GM18873 (cell line): Measurements from ENCODE around the gene ITIH1.
"Not testable (repeated sequence)": the region's sequence is repeated elsewhere in the genome, so short reads cannot be mapped to it uniquely, and the experiment has no call there.

Source experiments
- ATAC-seq: cut with Tn5 transposase; IDR thresholded peaks from one replicate; pipeline ENCODE4 v1.9.1; 2021; ENCODE audit warnings: mild to moderate bottlenecking, moderate library complexity, moderate number of reproducible peaks; ENCODE audit not compliant: unreplicated experiment, low FRiP score

The ITIH1 gene

DNA sequence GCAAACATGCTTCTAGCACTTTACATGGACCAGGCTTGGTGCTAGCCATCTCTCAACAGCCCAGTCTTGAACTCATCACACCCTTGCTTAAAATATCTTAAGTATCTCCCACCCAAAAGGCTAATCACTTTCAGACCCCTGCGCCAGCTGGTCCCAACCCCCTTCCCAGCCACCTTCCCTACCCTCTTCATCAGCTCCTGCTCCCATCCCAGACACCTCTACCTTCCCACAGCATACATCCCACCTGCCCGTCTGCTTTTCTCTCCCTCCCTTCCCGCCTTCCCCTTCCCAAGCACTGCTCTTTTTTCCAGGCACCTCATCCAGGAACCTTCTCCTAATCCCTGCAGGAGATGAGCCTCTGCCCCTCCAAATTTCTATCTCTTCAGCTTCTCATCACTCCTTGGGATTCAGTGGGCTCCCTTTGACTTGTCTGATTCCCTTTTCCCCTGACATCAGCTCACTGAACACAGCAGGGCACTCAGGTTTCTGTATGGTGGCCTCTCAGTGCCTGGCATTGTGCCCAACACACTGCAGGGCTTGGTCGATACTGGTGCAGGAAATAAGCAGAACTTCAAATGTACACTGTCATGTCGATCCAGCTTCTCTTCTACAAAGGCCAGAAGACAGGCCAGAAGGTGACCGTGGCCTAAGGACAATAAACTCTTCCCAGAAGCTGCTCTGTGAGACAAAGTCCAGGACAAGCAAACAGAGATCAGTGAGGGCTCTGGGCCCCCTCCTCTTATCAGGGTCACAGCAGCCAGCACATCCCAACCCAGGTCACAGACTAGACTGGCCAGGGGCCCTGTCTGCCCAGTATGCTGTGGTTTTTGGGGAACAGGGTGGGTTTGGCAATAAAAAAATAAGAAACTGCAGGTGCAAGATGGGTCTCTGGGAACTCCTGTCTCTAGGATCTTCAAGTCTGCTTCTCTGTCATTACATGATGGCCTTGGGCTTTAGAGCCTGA, 2.2 kb upstream of the ITIH1 start:
- no peak for ATAC-seq

DNA sequence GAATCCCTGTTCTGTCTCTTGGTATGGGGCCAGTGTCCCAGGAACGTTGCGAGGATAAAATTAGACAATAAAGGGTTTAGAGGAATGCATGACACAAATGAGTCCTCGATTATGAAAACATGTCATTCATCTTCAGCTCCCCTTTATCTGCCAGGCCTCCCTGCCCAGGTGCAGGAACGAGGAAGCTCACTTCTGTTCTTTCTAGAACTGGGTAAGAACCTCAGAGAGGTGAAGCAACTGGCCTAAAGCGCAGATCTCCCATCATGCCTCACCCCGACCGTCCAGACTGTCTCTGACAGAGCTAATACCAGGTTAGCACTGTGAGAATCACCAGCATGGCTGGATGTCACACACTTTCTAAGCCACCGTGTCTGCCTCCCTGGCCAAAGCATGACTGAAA, 1.5 kb upstream of the ITIH1 start:
- ATAC-seq: no peak

DNA sequence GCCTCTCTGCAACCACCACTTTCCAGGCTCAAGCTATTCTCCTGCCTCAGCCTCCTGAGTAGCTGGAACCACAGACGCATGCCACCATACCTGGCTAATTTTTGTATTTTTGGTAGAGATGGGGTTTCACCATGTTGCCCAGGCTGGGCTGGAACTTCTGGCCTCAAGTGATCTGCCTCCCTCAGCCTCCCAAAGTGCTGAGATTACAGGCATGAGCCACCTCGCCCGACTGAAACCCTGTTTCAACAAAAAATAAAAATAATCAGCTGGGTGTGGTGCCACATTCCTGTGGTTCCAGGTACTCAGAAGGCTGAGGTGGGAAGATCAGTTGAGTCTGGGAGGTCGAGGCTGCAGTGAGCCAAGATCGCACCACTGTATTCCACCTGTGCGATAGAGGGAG, 913 bp upstream of the ITIH1 start:
- not testable (repeated sequence) for ATAC-seq

DNA sequence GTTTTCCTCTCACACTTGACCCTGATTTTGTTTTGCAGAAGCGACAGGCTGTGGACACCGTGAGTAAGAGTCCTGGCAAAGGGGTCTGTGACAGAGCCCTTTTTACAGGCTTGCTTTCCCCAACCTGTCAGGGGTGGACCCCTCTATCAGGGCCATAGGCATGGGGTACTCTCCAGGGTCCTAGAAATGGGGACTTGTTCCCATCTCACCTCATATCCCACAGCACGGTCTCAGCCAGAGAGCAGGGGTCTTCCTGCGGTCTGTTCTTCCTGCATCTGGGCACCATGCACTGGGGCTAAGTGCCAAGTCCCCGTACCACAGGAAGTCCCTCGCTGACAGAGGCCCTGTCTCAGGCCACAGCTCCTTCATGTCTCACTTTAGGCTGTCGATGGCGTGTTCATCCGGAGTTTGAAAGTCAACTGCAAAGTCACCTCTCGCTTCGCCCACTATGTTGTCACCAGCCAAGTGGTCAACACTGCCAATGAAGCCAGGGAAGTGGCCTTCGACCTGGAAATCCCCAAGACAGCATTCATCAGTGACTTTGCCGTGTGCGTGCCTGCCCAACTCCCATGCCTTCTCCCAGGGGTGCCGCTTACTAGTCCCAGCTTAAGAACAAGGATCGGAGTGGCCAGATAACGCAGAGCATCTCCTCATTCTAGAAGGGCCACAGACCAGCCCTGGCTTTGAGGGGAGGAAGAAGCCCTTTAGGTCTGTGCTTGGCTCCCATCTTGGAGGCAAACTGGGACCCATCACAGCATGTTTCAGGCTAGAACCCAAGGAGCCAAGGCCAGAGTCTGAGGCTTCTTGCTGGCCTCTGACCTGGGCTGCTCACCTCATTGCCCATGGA, 783 bp downstream of the ITIH1 start:
- no peak for ATAC-seq

DNA sequence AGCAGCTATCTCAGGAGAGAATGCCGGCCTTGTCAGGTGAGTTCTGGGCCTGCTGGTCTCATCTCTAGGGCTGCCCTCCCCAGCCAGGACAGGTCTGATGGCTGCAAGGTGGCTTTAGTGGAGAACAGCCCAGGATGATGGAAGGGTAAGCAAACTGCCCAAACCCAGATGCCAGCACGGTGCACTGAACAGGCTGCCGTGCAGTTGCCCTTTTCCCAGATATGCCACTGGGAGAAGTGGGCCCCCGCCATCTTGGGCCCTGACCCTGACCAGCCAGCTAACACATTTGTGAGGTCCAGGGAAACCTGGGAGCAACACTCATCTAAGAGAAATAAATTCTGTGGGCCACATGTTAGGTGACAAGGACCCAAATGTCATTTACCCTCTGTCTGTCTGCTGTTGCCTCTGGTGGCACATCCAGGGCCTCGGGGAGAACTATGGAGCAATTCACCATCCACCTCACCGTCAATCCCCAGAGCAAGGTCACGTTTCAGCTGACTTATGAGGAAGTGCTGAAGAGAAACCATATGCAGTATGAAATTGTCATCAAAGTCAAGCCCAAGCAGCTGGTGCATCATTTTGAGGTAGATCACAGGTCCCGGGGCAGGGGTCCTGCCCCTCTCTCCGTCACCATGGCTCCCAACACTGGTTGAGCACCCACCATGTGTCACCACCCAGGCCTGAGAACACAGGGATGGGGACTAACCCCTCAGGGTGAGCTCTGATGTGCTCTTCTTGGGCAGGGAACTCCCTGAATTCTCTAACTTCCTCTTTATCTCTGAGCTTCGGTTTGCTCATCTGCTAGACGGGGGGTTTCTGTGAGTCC, 1.8 kb downstream of the ITIH1 start:
- no peak for ATAC-seq

DNA sequence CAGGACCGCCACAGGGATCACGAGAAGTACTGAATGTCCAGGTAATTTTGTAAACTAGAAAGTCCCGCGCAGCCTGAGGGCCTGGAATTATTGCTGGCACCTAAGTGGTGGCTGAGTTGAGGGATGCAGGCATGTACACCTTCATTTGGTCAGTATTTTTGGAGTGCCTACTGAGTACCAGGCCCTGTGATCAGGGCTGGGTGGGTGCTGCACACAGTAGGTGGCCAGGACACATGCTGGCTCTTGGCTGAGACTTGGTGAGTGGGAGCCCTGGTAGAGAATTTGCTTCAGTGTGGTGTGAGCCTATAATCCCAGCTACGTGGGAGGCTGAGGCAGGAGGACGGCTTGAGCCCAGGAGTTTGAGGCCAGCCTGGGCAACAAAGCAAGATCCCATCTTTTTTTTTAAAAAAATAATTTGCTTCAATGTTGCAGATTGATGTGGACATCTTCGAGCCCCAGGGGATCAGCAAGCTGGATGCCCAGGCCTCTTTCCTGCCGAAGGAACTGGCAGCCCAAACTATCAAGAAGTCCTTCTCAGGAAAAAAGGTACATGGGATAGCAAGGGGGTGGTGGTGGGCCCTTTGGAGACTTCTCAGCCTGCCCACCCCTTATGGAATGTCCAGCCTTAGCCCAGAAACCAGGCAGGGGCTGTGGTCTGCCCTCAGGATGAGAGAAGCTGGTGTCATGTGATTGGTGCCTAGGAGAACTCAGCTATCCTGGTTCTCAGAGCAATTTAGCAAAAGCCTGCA, 2.6 kb downstream of the ITIH1 start:
- no peak for ATAC-seq

DNA sequence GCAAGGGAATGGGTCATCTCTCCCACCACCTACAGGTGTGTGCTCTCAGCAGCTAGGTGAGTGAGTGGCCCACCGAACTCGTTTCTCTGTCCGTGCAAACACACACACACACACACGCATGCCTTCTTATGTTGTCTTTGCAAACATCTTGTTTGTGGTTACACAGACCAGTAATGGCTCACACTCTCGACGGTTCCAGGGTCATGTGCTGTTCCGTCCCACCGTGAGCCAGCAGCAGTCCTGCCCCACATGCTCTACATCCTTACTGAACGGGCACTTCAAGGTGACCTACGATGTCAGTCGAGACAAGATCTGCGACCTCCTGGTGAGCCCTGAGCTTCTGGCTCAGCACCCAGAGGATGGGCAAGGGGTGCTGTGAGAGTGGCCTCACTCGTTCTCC, 4.3 kb downstream of the ITIH1 start:
- ATAC-seq: no peak

DNA sequence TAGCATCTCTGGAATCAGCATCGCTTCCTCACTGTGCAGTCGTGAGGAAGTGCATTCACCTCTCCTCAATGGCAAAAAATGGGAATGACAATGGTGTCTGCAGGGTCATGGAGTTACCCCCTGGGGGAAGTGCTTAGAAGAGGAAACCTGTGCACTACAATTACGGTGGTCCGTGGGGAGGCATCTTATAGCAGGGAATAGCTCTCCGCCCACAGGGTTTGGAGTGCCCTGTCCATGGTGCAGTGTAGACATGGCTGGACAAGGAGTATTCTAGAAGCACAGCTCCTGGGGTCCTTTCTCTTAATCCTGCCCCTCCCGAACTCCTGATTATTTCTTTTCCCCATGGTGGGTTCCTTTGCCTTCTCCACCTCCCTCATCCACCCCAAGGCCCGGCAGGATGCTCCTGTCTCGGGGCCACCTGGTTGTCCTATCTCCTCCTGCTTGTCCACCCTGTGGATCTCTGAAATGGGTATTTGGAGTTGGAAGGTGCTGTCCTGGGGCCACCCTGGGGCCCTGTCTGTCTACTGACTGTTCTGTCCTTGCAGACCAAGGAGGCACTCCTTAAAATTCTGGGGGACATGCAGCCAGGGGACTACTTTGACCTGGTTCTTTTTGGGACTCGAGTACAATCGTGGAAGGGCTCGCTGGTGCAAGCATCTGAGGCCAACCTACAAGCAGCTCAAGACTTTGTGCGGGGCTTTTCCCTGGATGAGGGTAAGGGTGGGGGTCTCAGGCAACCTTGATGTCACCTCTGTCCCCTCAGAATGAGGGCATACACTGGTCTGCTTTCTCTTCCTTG, 5.2 kb downstream of the ITIH1 start:
- no peak for ATAC-seq

DNA sequence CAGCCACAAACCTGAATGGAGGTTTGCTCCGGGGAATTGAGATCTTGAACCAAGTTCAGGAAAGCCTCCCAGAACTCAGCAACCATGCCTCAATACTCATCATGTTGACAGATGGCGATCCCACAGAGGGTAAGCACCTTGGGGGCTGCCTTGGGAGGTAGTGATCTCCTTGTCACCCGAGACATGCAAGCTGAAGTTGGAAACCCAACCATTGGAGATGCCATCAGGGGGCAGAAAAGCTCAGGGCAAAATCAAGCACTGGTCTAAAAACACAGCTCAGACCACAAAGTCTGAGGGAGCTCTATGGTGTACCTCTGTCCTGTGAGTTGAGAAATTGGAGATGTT, 5.8 kb downstream of the ITIH1 start:
- ATAC-seq: no peak

DNA sequence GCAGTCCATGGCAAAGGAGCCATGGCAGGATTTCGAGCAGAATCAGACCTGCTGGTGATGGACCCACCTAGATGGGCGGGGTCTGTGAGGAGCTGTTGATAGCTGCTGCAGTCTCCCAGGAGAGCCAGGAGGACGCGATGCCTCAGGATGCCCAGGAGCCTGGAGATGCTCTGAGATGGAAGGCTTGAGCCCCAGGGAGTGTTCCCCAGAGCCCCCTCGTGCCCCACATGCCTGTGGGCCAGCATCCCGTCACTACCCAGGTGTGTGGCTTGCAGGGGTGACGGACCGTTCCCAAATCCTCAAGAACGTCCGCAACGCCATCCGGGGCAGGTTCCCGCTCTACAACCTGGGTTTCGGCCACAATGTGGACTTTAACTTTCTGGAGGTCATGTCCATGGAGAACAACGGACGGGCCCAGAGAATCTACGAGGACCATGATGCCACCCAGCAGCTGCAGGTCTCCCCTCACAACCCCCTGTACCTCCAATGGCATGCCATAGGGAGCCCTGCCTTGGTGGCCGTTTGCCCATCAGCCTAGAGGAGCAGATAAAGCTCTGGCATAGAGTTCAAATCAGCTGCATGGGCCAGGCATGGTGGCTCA, 6.7 kb downstream of the ITIH1 start:
- ATAC-seq: no peak

DNA sequence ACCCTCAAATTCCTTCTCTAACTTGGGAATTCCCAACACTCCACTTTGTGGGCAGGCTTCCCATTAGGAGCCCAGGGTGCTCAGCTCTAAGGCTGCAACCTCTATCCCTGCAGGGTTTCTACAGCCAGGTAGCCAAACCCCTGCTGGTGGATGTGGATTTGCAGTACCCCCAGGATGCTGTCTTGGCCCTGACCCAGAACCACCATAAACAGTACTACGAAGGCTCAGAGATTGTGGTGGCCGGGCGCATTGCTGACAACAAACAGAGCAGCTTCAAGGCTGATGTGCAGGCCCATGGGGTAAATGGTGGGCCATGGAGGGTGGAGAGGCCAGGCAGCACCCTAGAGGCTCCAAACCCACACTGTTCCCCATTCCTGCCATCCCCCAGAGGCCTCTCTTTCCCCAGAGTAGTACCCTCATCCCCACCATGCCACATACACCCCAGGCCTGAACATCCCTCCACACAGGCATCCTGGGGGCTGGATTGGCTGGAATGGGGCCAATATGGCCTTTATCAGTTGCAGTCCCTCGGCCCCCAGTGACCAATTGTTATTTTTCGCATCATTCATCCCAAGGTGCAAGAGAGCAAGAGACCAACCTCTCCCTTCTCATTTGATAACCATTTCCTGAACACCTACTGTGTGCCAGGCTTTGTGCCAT, 7.7 kb downstream of the ITIH1 start:
- ATAC-seq: no peak

DNA sequence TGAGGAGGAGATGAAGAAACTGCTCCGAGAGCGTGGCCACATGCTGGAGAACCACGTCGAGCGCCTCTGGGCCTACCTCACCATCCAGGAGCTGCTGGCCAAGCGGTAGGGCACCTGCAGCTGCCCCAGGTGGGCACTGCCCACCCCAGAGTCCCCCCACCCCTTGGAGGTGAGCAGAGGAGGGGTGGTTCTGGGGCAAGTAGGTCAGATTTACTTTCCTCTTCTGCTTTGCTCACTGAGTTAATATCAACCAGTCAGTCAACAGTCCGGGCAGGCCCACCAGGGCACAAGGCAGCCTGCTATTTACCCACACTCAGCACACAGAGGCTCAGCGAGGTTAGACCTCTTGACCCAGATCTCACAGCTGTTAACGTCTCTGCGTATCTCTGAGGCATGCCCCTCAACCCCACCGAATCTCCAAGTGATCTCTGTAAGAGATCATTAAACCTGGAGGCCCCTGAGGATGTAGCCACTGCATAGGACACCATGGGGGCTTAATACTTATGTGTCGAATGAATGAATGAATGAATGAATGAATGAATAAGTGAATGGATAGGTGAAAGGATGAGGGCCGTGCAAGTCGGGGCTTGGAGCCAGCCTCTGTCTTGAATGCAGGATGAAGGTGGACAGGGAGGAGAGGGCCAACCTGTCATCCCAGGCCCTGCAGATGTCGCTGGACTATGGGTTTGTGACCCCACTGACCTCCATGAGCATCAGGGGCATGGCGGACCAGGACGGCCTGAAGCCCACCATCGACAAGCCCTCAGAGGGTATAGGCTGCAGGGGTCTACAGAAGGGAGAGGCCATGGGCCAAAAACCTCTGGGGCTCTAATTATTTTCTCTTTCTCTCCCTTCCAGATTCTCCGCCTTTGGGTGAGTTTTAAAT, 9.2 kb downstream of the ITIH1 start:
- ATAC-seq: no peak

DNA sequence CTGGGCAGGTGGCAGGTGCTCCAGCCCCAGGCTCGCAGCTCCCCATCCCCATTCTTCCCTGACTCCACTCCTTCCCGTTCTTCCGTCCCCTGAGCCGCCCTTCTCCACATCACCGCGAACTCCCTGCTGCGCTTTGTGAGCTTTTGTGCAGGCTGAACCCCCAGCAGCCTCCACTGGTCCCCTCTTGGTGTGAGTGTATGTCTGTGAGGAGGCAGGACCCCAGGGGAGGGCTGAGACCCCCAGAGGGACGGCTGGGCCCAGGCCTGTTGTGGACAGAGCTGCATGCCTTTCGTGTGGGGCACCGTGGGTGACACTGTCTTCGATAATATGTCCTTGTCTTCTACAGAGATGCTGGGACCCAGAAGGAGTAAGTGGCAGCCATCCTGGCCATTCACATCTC, 9.8 kb downstream of the ITIH1 start:
- no peak for ATAC-seq

DNA sequence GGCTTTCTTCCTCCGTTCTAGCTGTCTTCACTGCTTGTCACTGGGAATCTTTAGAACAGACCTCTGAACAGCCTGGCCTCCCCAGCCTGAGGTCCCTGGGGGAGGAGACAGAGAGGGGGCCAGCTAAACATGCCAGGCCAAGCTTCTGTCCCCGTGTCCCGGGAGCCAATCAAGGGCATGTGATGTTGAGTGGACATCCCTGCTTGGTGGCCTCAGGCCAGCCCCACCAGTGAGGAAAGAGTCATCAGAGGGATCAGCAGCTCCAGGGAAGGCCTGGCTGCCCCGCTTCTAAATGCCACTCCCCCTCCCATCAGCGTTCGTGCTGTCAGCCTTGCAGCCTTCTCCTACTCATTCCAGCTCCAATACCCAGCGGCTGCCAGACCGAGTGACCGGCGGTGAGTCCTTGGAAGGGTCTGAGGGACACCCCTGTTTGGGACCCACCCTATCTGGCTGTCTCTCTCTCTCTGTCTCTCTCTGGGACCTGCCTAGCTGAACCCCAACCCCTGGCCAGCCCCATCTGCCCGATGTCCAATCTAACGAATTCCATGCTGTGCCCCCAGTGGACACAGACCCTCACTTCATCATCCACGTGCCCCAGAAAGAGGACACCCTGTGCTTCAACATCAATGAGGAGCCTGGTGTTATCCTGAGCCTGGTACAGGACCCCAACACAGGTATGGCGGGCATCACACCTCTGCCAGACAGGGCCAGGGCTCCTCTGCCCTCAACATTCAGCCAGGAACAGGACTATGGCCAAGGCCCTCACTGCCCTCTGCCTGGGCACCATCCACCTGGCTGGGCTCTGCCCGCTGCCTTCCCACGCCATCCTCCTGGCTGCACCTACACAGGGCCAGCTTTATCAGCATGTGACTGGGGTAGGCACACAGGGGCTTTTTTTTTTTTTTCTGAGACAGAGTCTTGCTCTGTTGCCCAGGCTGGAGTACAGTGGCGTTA, 10.6 kb downstream of the ITIH1 start:
- ATAC-seq: no peak

DNA sequence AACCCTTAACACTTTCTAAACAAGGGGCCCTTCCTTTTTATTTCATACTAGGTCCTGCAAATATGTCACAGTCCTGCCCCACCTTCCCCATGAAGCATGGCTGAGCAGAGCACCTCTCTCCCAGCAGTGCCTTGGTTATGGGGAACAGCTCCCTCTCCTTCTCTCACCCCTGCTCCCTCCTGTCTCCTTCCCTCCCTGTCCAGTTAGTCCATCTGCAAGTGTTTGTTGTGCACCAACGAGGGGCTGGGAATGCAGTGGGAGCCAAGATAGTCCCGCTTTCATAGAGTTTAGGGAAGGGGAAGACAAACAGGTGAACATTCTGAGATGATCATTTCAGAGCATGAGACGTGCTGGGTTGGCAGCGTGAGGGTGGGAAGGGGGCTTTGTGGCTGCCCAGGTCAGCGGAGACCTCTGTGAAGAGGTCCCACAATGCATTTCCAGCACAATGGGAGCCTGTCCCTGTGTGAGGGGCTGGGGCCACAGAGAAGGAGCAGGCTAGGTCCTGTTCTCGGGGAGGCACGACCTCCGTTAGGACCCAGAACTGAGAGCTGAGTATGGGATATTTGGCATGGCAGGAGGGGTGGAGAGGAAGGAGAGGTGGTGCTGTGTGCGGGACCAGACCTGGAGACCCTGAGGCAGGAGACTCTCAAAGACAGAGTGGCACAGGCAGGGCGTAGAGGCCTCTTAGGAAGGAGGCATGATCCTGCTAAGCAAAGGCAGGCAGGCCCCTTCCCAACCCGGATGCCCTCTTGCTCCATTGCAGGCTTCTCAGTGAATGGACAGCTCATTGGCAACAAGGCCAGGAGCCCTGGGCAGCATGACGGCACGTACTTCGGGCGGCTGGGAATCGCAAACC, 11.7 kb downstream of the ITIH1 start:
- ATAC-seq: no peak

DNA sequence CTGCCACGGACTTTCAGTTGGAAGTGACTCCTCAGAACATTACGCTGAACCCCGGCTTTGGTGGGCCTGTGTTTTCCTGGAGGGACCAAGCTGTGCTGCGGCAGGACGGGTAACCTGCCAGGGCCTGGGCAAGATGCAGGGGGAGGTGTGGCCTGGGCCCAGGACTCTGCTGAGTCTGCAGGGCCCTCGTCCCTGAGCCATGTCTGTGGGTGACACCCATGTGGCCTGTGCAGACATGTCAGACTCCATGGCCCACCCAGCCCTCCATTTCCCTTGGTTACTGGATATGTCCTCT, 12.3 kb downstream of the ITIH1 start:
- ATAC-seq: no peak
